ENCODE results near the gene SLC41A1. TPM values are rescaled to one million over a fixed set of nuclear protein-coding genes. Genes with fewer than 3 reads are reported as not detected.

Gene SLC41A1
- total RNA-seq = 7.2 and 11.3 TPM in 2 replicates

DNA sequence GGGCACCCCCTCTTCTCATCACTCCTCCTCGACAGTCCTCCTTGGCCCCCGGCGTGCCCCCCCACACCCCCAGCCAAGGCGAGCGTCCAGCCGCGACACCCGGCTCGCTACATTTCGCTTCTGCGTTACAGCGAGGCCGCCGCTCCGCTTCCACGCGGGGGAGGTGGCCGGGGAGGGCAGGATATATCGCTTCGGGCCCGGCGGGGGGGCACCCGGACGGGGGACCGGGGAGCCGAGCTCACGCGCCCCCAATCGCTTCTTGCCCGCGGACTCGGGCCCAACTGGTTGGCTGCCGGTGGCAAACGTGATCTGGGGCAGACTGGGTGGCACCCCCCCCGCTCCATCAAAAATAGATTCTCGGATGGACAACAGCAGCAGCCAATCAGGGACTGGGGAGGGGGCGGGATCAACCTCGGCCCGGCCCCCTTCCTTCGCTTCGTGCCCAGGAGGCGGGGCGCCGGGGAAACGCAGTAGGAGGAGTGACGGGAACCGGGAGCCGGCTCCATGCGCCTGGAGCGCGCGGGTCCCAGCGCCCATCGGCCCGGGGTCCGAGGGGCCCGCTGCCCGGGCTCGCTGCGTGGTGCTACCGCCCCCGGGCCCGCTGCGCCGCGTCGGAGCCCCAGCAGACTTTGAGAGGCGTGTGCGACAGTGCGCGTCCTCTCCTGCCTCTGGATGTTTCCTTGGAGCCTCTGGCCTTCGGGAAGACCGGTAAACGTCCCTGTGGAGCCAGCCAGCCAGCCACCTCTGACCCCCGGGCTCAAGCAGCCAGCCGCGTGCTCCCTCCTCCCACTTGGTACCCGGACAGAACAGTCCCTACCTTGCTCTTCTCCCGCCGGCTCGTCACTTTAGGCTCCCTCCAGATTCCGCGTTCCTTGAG is at the start of gene SLC41A1:
Gene SLC41A1 (minus strand): TSS at position 321 of the 877 bp plus-strand sequence. CDS start 2,757 bp downstream, outside the sequence.

DNA sequence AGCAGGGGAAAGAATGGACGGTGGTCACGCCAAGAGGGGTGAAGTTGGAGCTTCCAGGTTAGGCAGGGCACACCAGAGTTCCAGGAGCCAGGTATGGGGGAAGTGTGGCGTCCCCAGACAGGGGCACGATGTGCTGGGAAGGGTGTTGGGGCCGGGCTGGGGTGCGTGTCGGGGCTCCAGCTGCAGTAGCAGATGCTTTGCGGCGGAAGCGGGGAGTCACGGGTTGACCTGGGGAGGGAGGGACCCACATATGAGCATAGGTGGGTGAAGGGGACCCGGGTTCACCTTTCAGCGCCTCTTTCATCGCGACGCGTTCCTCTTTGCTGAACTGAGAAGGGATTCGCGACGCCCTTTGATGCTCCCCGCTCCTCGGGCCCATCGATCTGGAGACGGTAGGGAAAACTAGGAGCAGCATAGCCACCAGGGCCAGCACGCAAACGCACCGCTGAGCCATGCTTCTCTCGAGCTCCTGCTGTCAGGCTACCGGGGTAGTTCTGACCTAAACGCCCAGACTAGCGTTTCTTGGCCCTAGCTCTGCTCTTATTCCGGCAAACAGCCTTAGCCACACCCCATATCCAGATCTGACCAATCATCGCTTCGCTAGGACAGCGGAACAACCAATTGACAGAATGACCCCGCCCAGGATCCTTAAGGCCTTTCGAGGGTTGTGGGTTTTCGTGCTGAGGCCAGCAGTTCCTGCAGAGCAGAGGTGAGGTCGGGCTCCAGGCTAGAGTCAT is 36.8 kb upstream of the SLC41A1 start, which contains the start of gene PM20D1:
Gene PM20D1 (minus strand): TSS at position 514 of the 737 bp plus-strand sequence. CDS start 60 bp downstream, at position 454.

DNA sequence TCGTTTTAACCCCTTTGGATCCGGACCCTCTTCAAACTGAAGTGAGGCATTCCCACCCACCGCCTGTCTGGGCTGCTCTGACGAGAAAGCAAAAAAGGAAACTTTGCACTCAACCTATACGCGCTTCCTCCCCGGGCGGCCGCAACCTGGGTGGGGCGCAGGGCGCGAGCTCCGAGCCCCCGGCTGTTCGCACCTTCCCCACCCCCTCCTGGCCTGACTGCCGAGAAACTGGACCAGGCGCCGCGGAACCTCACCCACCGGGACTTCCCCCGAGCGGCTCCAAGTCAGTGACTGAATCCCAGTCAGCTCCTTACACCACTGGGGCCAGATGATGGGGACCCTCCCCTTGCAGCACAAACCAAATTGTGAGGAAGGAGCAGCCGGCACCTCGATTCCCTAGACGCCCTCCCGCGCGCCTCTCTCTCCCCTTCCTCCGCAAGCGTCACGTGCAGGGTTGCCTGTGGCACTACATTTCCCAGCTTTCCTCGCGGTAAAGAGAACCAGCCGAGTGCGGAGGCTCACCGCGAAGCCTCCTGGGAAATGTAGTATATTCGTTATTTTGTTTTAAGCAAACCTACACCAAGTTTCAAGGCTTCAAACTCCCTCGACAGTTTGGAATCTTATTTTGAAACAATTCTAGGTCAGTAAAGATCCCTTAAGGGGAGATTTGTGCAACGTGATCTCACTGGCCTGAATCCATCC is 37.8 kb downstream of the SLC41A1 start, which contains the start of gene RAB29:
Gene RAB29 (minus strand): TSS at position 468 of the 702 bp plus-strand sequence. CDS start 526 bp downstream, outside the sequence.

DNA sequence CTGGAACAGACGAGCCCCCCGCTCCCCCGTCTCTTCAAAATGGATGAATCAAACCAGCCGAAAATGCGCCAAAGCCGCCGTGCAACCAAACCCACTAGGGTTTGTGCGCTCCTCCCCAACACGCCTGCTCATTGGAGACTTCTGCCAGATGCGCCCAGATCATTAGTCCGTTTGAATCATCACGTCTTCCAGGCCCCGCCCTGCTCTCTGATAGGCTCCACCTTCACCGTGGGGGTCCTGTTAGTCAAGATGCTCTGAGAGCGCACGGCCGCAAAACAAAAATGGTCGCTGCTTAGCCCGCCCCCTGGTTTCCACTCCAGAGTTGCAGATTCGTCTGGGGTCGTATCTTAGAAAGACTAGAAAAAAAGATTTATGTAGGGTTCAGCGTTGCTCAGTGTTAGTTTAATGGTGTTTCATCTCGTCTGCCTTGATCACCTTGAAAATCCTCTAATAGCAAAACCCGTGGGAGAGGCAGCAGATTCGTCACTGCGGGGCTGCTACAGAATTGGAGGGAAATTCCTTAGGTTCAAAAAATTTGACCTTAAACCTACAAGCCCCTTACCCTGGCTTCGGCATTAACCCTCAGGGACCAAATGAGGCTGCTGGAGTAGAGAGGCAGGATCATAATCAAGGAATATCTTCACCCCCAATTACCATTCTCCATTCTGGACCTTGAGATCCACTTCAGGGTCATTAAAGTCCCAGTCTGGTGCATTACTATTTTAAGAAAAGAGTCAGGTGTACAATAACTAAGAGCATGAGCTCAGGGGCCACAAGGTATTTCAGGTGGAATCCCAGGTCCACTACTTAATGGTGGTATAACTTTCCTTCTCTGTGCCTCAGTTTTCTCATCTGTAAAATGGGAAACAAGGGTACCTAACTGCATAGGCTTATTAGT is 62.6 kb downstream of the SLC41A1 start, which contains the start of gene NUCKS1:
Gene NUCKS1 (minus strand): TSS at position 45 of the 898 bp plus-strand sequence. CDS start 209 bp downstream, outside the sequence.

Other genes with a start within 250 kb of the SLC41A1 start
- 7.5 and 14.7 TPM in 2 replicates for gene ELK4, start 181.2 kb downstream of the SLC41A1 start, total RNA-seq
- 1.7 and 3.4 TPM in 2 replicates for gene SLC45A3, start 132.7 kb downstream of the SLC41A1 start, total RNA-seq
- gene NUCKS1, start 63.0 kb downstream of the SLC41A1 start, total RNA-seq = 59.8 and 89.5 TPM in 2 replicates
- 22.9 and 25.8 TPM in 2 replicates for gene RAB29, start 37.7 kb downstream of the SLC41A1 start, total RNA-seq
- gene PM20D1, start 36.9 kb upstream of the SLC41A1 start, total RNA-seq = not detected in 2 replicates
- gene SLC26A9, start 130.3 kb upstream of the SLC41A1 start, total RNA-seq = under 0.01 TPM in 1 of 2 replicates, not detected in the other
- gene RAB7B, start 190.2 kb upstream of the SLC41A1 start, total RNA-seq = 4.6 and 7.2 TPM in 2 replicates
- gene CTSE, start 210.7 kb upstream of the SLC41A1 start, total RNA-seq = 1.9 TPM in 1 of 2 replicates, not detected in the other
- 2.2 TPM in 1 of 2 replicates, not detected in the other for gene RHEX, start 240.0 kb upstream of the SLC41A1 start, total RNA-seq